Panc1 (cell line): ENCODE results near the gene PIK3R5. TPM values are rescaled to one million over a fixed set of nuclear protein-coding genes. Genes with fewer than 3 reads are reported as not detected.
A peak's percentile ranks its signal among the peaks of the same experiment; 100 is the strongest.

Source experiments
- ATAC-seq: fragments of 200-7000 bp; cut with Tn5 transposase; 2 replicates; pipeline ENCODE4 v1.9.1; 2020; ENCODE audit warnings: mild to moderate bottlenecking, moderate library complexity
- BruUV-seq: library from RNA; stranded (reverse); fragments of 400-500 nt; replicated peaks from 2 replicates; lab custom pipeline; 2021; lab: Mats Ljungman, UMichigan
- CTCF ChIA-PET: fragments of 300-600 bp; sonication (Branson Sonifier 250); formaldehyde crosslinking; loops from one replicate; lab custom pipeline; 2022; ENCODE audit warnings: antibody characterized with exemption; lab: Charles Lee
- POLR2A ChIA-PET: fragments of 300-600 bp; sonication (Branson Sonifier 250); formaldehyde crosslinking; loops from one replicate; lab custom pipeline; 2022; ENCODE audit warnings: antibody characterized with exemption; lab: Charles Lee
- DNase-seq: peaks from one replicate; pipeline ENCODE4 v3.0.0-alpha.2; 2010; ENCODE audit warnings: low read depth, low spot score
- H3K27ac ChIP-seq: 2 replicates; pipeline ENCODE4 v1.5.1; 2011; ENCODE audit warnings: mild to moderate bottlenecking, low read length, inconsistent platforms
- H3K27me3 ChIP-seq: fragments of 200-500 bp; sonication (Bioruptor generic); 2 replicates; pipeline ENCODE4 v1.6.0; 2014; ENCODE audit warnings: low read length, inconsistent platforms; ENCODE audit not compliant: control insufficient read depth, insufficient read depth
- H3K36me3 ChIP-seq: fragments of 200-500 bp; sonication (Bioruptor generic); 2 replicates; pipeline ENCODE4 v1.5.1; 2014; ENCODE audit warnings: inconsistent platforms, mild to moderate bottlenecking, low read length, moderate library complexity; ENCODE audit not compliant: control insufficient read depth, insufficient read depth
- H3K4me1 ChIP-seq: 2 replicates; pipeline ENCODE4 v1.5.1; 2011; ENCODE audit warnings: inconsistent platforms, mild to moderate bottlenecking, low read length, moderate library complexity; ENCODE audit not compliant: control insufficient read depth, insufficient read depth
- H3K4me3 ChIP-seq, 2 experiments: 2 replicates each; pipeline ENCODE4 v1.5.1; 2011 to 2012; ENCODE audit warnings: low read depth in 2 of 2, low read length in 2 of 2, mild to moderate bottlenecking in 2 of 2, inconsistent platforms in 1 of 2, moderate library complexity in 1 of 2
- H3K9me3 ChIP-seq: fragments of 200-500 bp; sonication (Bioruptor generic); 2 replicates; pipeline ENCODE4 v1.5.1; 2014; ENCODE audit warnings: low read depth, mild to moderate bottlenecking, inconsistent platforms, low read length, moderate library complexity; ENCODE audit not compliant: control insufficient read depth, insufficient read depth
- CTCF ChIP-seq: fragments of 450-650 bp; IDR thresholded peaks from 2 replicates; pipeline ENCODE4 v1.5.1; 2017; ENCODE audit warnings: mild to moderate bottlenecking
- POLR2AphosphoS5 ChIP-seq: IDR thresholded peaks from 2 replicates; pipeline ENCODE4 v1.6.1; 2012; ENCODE audit warnings: mild to moderate bottlenecking, low read depth, low read length, moderate library complexity
- REST ChIP-seq, 2 experiments: IDR thresholded peaks; 2 replicates each; pipeline ENCODE4 v1.6.1; 2011 to 2012; ENCODE audit warnings: low read depth in 2 of 2, control low read depth in 1 of 2, low read length in 1 of 2, mild to moderate bottlenecking in 1 of 2, moderate library complexity in 1 of 2; ENCODE audit not compliant: insufficient read depth in 1 of 2
- in situ Hi-C: cut with HindIII; loops from 2 replicates; pipeline ENCODE4 v1.10.0; 2016; ENCODE audit warnings: low sequenced_read_pairs, low pct_unique_long_range_greater_than_20kb
- intact Hi-C: fragments of 100-400 bp; cut with micrococcal nuclease; formaldehyde crosslinking; loops from one replicate; pipeline ENCODE4 v1.10.0; 2022; ENCODE audit not compliant: unreplicated experiment
- total RNA-seq: library from RNA; stranded (reverse); gene quantifications from one replicate; pipeline ENCODE4 v1.2.1, GENCODE V29; 2021; ENCODE audit not compliant: unreplicated experiment

PIK3R5 gene
- total RNA-seq, 1 experiment from 2014 or later: 0.15 TPM

GRCh38 chr17:8888704-8889302 lies 76.7 kb downstream of the PIK3R5 start:
- DNase-seq (no peak), ATAC-seq (no peak)
- BruUV-seq: no TSS peak
- Histone ChIP-seq H3K9me3 (no peaks in the 10 kb centered on the region), H3K36me3 (no peaks in the 10 kb centered on the region), H3K4me3 (no peak overlapping the region), H3K27ac (no peak overlapping the region), H3K4me1 (no peaks in the 10 kb centered on the region), H3K27me3 (no peaks in the 10 kb centered on the region)
- in situ Hi-C loops: no loop called here
- intact Hi-C loops: no loop called here
- POLR2A ChIA-PET: interaction anchor here (0.5 kb wide), 1 partner anchor 70 kb away, joined by 7 read pairs; no protein-coding TSS in a partner anchor
- TF ChIP-seq POLR2AphosphoS5 (no peak), CTCF (peak; percentile 17)
- CTCF ChIA-PET: interaction anchor here (0.7 to 1.1 kb wide), 2 partner anchors 10 to 19 kb away, joined by 3 read pairs; no protein-coding TSS in a partner anchor

- intact Hi-C loops (no loop called here), in situ Hi-C loops (no loop called here)
- DNase-seq (no peak), ATAC-seq (peak; percentile 89)
- Histone ChIP-seq H3K27me3 (no peaks in the 10 kb centered on the region), H3K36me3 (no peaks in the 10 kb centered on the region), H3K27ac (no peak overlapping the region), H3K9me3 (no peaks in the 10 kb centered on the region), H3K4me3 (no peak overlapping the region), H3K4me1 (no peaks in the 10 kb centered on the region)
- BruUV-seq: no TSS peak
- peak; percentile 82 for TF ChIP-seq CTCF
- 0 out of 4 replicates have a peak, but pooled peaks of 1 of the 2 experiments have one; percentile 28 for TF ChIP-seq REST (IDR thresholded peaks at IDR 0.05; ENCODE audit: insufficient read depth in 1 of 2, low read depth in 2 of 2, low read length in 1 of 2)
- TF ChIP-seq POLR2AphosphoS5: no peak
- POLR2A ChIA-PET: no interaction called here
- CTCF ChIA-PET: interaction anchor here (0.7 to 1.1 kb wide), 2 partner anchors 9 to 18 kb away, joined by 3 read pairs; no protein-coding TSS in a partner anchor
Measured at GRCh38 chr17:8887834-8888703, 77.4 kb downstream of the PIK3R5 start.
